HG03095 (cell line): ENCODE measurements around the gene MC2R.
"Not testable (repeated sequence)": the region's sequence is repeated elsewhere in the genome, so short reads cannot be mapped to it uniquely, and the experiment has no call there.

ENCODE experiments used
- ATAC-seq: cut with Tn5 transposase; IDR thresholded peaks from one replicate; pipeline ENCODE4 v1.9.1; 2021; ENCODE audit warnings: moderate library complexity; ENCODE audit not compliant: unreplicated experiment

MC2R gene

DNA sequence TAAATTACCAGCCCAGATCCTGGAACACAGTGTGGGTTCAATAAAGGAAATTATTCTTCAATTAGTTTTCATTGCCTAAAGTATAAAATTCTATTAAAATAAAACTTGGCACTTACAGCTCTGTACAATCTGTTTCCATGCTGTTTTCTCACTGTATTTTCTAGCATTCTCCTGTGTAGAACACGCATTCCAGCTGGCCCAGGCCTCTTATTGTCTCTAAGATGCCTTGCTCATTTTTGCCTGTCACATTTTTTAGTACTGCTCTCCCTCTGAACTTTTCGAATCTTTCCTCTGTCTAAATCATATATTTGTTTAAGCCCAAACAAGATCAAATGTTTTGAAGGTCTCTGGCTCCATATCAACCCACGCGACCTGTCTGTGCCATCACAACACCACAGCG lies 20.8 kb downstream of the MC2R start:
- ATAC-seq = no peak

GRCh38 chr18:13893418-13893760 lies 21.9 kb downstream of the MC2R start:
- peak; percentile 98 for ATAC-seq

DNA sequence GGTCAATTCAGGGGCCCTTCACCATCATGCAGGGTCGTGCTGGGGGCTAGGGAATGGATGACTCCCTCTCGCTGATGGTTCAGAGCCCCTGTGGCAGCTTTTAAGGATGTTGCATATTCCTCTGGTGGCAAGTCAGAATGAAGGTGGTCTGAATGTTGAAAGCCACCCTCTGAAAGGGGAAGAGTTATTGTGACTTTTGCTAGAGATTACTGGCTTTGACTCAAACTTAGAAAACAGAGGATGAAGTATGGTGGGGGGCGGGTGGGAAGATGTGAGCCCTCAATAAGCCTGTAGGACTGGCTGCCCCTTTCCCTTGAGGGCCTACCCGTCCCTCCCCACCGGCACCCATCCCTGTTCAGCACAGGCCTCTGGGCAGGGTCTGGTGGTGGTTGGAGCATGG lies 23.2 kb downstream of the MC2R start:
- ATAC-seq = no peak

DNA sequence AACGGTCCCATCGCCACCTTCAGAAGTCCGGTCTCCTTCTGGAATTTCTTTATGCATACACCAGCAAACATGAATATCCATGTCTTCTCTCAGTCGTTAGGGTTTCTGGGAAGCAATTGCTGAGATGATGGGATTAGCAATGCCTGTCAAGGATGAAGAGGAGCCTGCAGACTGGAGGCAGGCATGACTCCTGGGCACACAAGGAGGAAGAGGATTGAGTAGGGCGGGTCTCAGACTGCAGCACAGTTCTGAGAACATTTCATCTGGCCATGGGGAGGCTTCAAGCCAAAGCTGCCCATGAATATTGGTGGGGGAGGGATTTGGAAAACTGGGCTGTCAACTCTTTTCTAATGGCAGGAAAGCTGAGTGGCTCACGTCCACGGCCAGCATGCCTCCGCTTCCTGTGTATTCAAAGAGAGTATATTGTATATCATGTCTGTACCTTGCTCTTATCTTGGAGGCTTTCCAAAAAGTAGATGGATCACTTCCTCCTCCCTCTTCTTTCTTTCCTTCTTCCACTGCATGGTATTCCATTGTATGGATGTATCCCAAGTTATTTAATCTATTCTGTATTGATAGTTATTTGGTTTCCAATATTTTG lies 24.5 kb downstream of the MC2R start:
- no peak for ATAC-seq

DNA sequence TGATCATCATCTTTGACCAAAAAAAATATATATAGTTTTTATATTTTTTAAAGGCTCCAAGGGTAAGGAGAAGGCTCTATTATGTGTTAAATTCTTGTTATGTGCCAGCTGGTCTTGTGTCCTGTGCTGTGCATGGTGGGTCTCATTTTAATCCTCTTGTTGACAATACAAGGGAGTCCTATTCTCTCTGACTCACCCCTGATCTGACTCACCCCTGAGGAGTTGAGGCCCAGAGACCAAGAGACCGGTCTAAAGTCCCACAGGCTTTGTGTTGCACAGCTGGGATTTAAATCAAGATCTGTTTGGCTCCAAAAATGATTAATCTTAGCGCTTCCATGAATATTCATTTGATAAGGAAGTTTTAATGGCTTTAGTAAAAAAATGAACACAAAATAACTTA lies 25.7 kb downstream of the MC2R start:
- no peak for ATAC-seq

DNA sequence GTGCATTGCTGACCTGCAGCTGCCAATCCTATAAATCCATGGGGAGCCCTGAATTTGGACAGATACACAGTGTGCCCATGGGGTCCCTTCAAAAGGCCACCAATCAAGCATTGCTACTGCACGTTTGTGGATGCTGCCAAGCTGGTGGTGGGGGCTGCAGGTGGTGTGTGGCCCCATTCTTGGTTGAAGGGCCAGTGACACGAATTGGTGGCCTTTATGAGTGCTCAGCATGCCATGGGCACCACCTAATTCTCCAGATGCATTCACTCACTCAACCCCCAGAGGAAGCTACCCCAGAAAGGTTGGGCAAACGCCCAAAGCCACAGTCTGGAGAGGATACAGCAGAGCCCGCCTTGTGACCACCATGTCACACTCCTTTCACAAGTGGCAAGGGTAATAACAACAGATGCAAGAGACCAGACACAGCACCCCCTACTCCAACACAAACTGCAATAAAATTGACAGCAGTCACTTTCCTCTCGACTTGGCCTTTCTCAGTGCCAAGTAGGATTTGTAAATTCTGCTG lies 27.1 kb downstream of the MC2R start:
- ATAC-seq = no peak

DNA sequence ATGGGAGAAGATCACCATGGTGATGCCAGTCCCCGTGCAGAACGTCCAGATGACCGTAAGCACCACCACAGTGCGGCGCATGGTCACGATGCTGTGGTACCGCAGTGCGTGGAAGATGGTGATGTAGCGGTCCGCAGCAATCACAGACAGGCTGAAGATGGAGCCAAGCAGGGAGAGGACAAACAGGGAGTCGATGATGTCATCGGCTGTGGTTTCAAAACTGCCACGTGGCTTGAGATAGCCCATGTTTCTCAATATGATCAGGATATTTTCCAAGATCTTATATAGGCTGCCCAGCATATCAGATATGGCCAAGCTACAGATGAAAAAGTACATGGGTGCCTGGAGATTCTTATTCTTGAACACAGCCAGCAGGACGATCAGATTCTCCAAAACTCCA lies 30.3 kb downstream of the MC2R start:
- ATAC-seq = no peak

- no peak for ATAC-seq
Measured at GRCh38 chr18:13879937-13880336, 35.4 kb downstream of the MC2R start.

GRCh38 chr18:13879492-13879891 lies 35.8 kb downstream of the MC2R start:
- no peak for ATAC-seq

GRCh38 chr18:13878857-13879256 lies 36.5 kb downstream of the MC2R start:
- ATAC-seq = no peak

GRCh38 chr18:13877157-13877556 lies 38.2 kb downstream of the MC2R start:
- ATAC-seq = no peak

DNA sequence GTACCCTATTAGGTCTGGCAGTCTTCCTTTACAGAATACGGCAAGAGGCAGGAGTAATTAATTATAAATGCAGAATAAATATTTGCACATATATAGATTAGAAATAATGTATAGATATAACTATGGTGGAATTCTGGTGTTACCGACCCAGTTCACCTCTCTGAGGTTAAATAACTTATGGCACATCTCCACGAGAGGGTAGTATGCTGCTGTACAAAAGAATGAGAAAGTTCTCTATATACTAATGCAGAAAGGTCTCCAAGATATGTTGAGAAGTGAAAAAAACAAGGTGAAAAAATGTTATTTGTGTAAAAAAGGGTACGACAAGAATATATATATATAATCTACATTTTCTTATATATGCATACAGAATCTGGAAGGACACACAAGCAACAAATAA lies 40.8 kb downstream of the MC2R start:
- ATAC-seq = no peak

- ATAC-seq = no peak
Measured at GRCh38 chr18:13872932-13873331, 42.4 kb downstream of the MC2R start.

DNA sequence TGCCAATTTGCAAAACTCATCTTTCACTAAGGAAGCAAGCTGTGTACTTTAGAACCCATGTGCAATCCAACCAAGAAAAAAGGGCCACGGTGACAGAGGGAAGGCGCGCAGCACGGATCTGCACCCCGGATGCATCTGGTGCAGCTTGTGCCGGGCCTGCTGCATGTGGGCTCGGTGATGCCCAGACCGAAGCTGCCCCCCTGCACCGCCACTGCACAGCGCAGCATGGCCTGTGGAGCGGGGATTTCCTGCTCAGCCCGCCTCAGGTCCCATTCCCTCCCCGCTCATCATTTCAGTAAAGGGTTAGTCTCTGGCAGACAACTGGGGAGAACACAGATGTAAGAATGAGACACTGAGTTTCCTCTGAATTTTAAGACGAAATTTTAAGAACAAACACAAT lies 43.0 kb downstream of the MC2R start:
- no peak for ATAC-seq

DNA sequence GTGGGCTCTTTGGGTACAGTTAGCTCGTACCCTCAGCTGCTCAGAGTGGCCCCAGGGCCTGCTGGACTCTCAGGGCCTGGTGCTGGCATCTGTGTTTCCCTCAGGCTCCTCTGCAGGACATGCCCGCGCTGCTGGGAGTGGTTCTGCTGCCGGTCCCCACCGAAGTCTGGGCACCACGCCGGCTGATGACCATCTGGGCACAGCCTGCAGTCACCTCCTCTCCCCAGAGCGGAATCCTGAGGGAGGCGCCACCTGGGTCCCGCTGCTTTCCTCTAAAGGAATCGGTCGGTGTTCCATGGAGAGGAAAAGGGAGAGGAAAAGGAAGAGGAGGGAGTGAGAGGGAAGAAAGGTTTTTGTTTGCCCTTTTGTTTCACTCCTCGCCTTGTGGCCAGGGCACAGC lies 43.6 kb downstream of the MC2R start:
- no peak for ATAC-seq

DNA sequence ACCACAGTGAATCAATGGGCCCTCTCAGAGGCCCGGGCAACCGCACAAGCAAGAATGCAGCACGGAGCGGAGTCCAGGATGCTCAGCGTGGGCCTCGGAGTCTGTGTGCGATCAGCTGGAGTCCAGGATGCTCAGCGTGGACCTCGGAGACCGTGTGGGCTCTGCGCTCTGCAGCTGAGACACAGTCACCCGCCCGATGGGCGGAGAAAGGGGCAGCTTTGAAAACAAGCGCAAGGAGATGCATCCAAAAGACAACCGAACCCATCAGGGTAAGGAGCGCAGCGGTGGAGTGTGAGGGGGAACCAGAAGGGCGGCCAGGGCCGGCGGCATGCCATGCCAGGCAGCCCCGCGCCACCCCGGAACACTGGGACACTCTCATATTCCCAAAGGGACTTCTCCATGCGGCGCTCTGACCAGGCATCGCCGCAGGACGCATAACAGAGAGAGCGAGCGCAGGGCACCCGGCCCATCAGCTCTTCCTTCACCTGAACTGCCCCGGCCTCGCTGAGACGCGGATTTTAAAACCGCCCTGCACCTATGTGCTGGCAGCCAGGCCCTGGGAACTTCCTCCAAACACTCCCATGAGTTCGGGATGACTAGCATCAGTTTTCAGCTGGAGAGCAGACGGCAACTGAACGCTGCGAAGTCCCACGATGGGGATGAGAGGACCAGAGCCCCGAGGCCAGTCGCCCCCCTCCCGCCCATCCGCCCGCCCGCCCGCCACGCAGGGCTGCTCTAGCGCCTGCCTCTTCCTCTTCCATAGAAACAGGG lies 46.6 kb downstream of the MC2R start:
- ATAC-seq = no peak

DNA sequence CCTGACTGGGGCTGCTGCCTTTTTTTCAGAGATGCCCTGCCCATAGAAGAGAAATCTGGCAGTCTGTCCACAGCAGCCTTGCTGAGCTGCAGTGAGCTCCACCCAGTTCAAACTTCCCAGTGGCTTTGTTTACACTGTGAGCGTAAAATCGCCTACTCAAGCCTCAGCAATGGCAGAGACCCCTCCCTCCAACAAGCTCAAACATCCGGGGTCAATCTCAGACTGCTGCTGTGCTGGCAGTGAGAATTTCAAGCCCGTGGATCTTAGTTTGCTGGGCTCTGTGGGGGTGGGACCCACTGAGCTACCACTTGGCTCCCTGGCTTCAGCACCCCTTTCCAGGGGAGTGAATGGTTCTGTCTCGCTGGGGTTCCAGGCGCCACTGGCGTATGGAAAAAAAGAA lies 52.4 kb downstream of the MC2R start:
- not testable (repeated sequence) for ATAC-seq

DNA sequence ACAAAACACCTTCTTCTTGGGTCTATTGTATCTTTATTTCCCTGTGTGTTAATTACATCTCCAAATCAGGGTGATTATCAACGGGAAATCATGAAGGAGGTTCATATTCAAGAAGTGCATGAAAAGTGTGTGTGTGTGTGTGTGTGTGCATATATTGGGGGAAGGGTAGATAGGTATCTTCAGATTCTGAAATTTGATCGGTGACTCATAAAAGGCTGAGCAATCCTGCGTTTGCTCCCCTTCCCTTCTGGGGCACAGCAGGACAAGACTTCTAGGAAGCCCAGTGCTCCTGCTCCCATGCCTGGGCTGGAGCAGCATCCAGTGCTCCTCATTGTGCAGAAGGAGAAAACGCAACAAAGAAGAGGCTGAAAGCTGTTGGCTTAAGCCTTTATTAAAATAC lies 65.5 kb downstream of the MC2R start:
- no peak for ATAC-seq

- no peak for ATAC-seq
Measured at GRCh38 chr18:13836559-13836958, 78.8 kb downstream of the MC2R start.

- ATAC-seq = no peak
Measured at GRCh38 chr18:13835202-13835601, 80.1 kb downstream of the MC2R start.

DNA sequence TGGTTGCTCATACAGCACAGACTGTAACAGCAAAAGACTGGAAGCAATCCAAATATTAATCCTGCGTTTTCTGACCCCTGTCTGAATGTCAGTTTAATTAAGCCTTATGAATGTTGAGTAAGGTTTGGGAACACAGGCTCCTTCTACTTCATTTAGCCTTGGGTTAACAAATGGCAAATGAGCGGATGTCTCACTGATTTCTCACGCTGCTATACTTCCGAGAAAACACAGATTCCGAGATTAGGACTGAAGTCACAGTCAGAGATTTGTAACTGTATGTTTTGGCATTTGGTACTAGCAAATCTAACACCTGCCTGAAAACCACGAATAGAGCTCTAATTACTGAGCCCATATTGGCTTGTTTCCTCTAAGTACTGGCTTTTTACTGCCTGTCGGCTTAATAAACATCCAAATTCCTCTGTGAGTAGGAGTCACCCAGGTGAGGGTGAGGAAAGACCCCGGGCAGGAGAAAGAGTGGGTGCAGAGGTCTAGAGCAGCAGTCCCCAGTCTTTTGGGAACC lies 80.8 kb downstream of the MC2R start:
- no peak for ATAC-seq
